Fibroblast of mammary gland (primary cell): ENCODE data around the gene DCST1.

ENCODE experiments used
- DNase-seq: peaks from one replicate; pipeline ENCODE4 v3.0.0-alpha.2; 2010; ENCODE audit warnings: low read depth
- H3K4me3 ChIP-seq: 2 replicates; pipeline ENCODE4 v1.5.1; 2011; ENCODE audit warnings: low read depth, mild to moderate bottlenecking, low read length, moderate library complexity; ENCODE audit not compliant: control insufficient read depth
- TF ChIP-seq, protein P1 (sequence below): conservative IDR thresholded peaks from 2 replicates; pipeline ENCODE4 v1.5.1; 2011; ENCODE audit warnings: low read depth, low read length, inconsistent platforms; ENCODE audit not compliant: control insufficient read depth, insufficient read depth

Gene DCST1

DNA sequence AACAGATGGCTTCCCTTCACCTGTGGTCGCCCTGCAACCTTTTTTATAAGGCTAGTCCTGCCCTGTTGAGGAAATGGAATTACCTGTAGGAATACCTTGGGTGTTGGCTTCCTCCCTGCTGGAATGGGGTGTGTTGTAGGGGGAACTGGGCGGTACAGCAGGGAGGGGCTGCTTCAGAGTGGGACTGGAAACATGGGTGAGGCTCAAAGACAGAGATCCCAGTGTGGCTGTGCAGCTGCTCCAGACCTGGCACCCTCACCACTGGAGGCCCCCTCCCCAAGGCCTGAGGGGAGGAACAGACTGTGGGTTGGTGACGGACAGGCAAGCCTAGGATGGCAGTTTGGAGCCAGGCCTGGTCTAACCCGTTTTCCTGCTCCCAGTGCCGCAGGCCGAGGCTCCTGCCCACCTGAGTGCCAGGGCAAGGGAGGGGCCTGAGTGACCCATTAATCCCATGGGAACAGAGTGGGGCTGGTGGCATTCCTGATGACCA is 49.5 kb downstream of the DCST1 start:
- DNase-seq = no peak
- no peak overlapping the region for H3K4me3 ChIP-seq
- TF ChIP-seq, protein P1, sequence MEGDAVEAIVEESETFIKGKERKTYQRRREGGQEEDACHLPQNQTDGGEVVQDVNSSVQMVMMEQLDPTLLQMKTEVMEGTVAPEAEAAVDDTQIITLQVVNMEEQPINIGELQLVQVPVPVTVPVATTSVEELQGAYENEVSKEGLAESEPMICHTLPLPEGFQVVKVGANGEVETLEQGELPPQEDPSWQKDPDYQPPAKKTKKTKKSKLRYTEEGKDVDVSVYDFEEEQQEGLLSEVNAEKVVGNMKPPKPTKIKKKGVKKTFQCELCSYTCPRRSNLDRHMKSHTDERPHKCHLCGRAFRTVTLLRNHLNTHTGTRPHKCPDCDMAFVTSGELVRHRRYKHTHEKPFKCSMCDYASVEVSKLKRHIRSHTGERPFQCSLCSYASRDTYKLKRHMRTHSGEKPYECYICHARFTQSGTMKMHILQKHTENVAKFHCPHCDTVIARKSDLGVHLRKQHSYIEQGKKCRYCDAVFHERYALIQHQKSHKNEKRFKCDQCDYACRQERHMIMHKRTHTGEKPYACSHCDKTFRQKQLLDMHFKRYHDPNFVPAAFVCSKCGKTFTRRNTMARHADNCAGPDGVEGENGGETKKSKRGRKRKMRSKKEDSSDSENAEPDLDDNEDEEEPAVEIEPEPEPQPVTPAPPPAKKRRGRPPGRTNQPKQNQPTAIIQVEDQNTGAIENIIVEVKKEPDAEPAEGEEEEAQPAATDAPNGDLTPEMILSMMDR = no peak

DNA sequence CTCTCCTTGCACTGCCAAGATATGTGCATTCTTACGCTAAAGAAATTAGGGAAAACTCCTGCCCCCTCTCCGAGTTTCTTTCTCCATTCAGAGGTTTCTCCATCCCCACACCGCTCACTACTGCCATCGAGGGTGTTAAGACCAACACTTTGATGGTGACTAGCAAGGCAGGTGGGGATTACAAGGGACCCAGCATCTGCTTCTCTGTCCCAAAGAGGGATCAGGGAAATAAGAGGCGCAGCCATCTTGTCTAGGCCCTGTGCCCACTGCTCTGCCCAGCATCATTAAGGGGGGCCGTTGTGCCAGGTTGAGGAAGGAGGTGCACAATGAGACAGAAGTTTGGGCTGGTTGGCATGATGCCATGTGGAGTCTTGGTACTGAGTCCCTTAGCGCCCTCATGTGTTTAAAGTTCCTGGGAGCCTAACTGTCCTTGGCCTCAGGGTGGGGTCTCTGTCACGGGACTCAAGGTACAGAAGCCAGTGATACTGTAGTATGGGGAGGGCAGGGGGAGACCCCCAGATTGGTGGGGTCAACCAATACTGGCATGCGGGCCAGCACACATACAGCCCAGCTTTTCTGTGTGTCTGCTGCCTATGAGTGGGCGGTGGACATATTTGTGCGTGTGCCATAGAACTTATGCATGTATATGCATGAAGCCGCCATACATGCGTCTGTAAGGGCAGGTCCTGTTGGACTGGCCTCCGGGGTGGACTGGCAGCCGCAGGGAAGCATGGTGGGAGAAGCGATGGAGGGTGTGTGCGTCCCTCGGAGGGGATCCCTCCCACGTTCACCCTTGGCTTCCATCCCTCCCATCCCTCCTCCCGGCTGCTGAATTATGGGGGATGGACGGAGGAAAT is 50.5 kb downstream of the DCST1 start:
- peak overlapping the region; percentile 67 for H3K4me3 ChIP-seq
- TF ChIP-seq, protein P1 = peak; percentile 31
- peak; percentile 59 for DNase-seq

DNA sequence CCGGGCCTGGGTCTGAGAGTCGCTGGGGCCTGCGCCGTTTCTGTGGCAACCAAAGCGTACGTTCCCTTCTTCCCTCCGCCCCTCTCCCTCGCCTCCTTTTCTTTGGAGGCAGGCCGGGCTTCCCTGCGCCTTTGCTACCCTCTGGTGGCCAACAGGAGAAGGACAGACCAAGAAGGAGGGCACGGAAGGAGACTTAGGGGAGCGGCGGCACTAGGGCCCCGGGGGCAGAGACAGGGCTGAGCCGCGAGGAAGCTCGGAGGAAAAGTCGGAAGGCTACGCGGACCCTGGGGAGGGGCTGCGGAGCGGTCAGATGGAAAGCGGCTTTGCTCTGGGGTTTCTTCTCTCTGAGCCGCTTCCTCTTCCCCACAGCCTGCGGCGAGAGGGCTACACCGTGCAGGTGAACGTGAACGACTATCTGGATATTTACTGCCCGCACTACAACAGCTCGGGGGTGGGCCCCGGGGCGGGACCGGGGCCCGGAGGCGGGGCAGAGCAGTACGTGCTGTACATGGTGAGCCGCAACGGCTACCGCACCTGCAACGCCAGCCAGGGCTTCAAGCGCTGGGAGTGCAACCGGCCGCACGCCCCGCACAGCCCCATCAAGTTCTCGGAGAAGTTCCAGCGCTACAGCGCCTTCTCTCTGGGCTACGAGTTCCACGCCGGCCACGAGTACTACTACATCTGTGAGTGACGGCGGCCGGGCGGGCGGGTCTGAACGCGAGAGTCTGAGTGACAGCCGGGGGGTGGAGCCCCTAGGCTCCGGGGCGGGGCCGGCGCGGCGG is 51.3 kb downstream of the DCST1 start:
- H3K4me3 ChIP-seq = peak overlapping the region; percentile 67
- DNase-seq = peak; percentile 88
- TF ChIP-seq, protein P1 = peak; percentile 83

DNA sequence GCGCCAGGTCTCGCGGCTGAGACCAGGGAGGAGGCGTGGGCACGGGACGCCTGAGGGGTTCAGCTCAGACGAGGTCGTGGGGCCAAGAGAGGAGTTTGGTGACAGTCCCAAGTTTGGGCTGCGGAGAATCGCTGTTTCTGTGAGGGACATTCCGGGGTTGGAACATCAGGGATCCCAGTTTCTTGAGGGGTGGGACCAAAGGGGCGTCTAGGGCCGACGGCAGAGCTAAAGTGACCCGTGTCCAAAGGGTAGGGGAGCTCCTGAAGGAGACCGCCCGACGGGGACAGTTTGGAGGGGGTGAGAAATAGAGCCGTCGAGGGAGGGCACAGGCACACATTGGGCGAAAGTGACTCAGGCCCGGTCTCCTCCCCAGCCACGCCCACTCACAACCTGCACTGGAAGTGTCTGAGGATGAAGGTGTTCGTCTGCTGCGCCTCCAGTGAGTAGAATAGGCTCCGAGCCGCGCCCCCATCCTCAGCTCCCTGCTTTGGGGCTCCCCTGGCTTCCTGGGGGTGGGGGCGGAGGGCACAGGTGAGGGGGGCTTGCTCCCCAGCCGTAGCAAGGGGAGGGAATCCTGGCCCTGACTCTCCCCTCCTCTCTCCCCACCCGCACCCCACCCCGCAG is 52.0 kb downstream of the DCST1 start:
- TF ChIP-seq, protein P1 = no peak
- H3K4me3 ChIP-seq = peak overlapping the region; percentile 67
- DNase-seq = peak; percentile 47

DNA sequence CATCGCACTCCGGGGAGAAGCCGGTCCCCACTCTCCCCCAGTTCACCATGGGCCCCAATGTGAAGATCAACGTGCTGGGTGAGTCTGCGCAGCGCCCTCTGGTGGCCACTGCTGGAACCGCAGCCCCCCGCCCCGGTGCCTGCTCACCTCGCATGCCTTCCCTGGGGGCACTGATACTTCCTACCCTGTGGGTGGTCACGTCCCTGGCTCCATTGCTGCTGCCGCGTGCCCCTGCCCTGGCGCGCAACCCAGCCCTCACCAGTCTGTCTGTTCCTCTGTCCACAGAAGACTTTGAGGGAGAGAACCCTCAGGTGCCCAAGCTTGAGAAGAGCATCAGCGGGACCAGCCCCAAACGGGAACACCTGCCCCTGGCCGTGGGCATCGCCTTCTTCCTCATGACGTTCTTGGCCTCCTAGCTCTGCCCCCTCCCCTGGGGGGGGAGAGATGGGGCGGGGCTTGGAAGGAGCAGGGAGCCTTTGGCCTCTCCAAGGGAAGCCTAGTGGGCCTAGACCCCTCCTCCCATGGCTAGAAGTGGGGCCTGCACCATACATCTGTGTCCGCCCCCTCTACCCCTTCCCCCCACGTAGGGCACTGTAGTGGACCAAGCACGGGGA is 52.6 kb downstream of the DCST1 start:
- TF ChIP-seq, protein P1 = peak; percentile 64
- no peak overlapping the region for H3K4me3 ChIP-seq
- no peak for DNase-seq

DNA sequence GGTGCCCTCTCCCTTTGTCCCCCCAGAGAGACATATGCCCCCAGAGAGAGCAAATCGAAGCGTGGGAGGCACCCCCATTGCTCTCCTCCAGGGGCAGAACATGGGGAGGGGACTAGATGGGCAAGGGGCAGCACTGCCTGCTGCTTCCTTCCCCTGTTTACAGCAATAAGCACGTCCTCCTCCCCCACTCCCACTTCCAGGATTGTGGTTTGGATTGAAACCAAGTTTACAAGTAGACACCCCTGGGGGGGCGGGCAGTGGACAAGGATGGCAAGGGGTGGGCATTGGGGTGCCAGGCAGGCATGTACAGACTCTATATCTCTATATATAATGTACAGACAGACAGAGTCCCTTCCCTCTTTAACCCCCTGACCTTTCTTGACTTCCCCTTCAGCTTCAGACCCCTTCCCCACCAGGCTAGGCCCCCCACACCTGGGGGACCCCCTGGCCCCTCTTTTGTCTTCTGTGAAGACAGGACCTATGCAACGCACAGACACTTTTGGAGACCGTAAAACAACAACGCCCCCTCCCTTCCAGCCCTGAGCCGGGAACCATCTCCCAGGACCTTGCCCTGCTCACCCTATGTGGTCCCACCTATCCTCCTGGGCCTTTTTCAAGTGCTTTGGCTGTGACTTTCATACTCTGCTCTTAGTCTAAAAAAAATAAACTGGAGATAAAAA is 53.4 kb downstream of the DCST1 start:
- DNase-seq = no peak
- TF ChIP-seq, protein P1 = no peak
- H3K4me3 ChIP-seq = no peak overlapping the region
